Measurements from ENCODE around the gene MIOX. TPM values are rescaled to one million over a fixed set of nuclear protein-coding genes. Genes with fewer than 3 reads are reported as not detected.

MIOX gene
- total RNA-seq (not detected), polyA plus RNA-seq (not detected)

- DNase-seq (no peak), ATAC-seq (ENCODE audit: low read depth in 2 of 2) (no peak)
- no peak within 1 kb of the TSS for H3K27ac ChIP-seq (ENCODE audit: insufficient read depth, low read length, poor library complexity, severe bottlenecking)
- H3K27ac Mint-ChIP-seq = no peak within 1 kb of the TSS
- H3K4me1 Mint-ChIP-seq = peaks cover 0 to 11% (median 6%) of the 10 kb centered on the region in 4 donors
- peaks cover 10% of the 10 kb centered on the region for H3K27me3 Mint-ChIP-seq
- H3K36me3 Mint-ChIP-seq = no peaks in the 10 kb centered on the region
- peaks cover 17% of the 10 kb centered on the region for H3K4me1 ChIP-seq (ENCODE audit: control insufficient read depth, insufficient read depth, low read length, poor library complexity, severe bottlenecking)
- no peaks in the 10 kb centered on the region for H3K36me3 ChIP-seq (ENCODE audit: control insufficient read depth, insufficient read depth, low read length)
- no peaks in the 10 kb centered on the region for H3K9me3 ChIP-seq (ENCODE audit: control insufficient read depth in 2 of 2, low read length in 2 of 2)
- H3K4me3 Mint-ChIP-seq = peak within 1 kb of the TSS in 2 of 4 donors; percentile 21 to 58
- H3K27me3 ChIP-seq (ENCODE audit: control insufficient read depth, insufficient read depth, low read length) = no peaks in the 10 kb centered on the region
- no peaks in the 10 kb centered on the region for H3K9me3 Mint-ChIP-seq
- H3K4me3 ChIP-seq (ENCODE audit: low read depth, low read length) = no peak within 1 kb of the TSS
Measured at GRCh38 chr22:50486561-50487289, at the start of gene MIOX. Gene MIOX (plus strand): TSS chr22:50486859. CDS start chr22:50486898, 39 bp downstream.

GRCh38 chr22:50437511-50438304 is 49.0 kb upstream of the MIOX start:
- peaks cover 43% of the 10 kb centered on the region for H3K36me3 ChIP-seq (ENCODE audit: control insufficient read depth, insufficient read depth, low read length)
- Mint-ChIP-seq H3K4me3 (no peak overlapping the region), H3K4me1 (peaks cover 0 to 2% (median 0%) of the 10 kb centered on the region in 4 donors), H3K9me3 (no peaks in the 10 kb centered on the region), H3K27me3 (no peaks in the 10 kb centered on the region), H3K36me3 (peaks cover 6% of the 10 kb centered on the region), H3K27ac (no peak overlapping the region)
- no peaks in the 10 kb centered on the region for H3K4me1 ChIP-seq (ENCODE audit: control insufficient read depth, insufficient read depth, low read length, poor library complexity, severe bottlenecking)
- H3K27ac ChIP-seq (ENCODE audit: insufficient read depth, low read length, poor library complexity, severe bottlenecking) = no peak overlapping the region
- no peaks in the 10 kb centered on the region for H3K9me3 ChIP-seq (ENCODE audit: control insufficient read depth in 2 of 2, low read length in 2 of 2)
- ATAC-seq (ENCODE audit: low read depth in 2 of 2) (no peak), DNase-seq (no peak)
- no peaks in the 10 kb centered on the region for H3K27me3 ChIP-seq (ENCODE audit: control insufficient read depth, insufficient read depth, low read length)
- no peak overlapping the region for H3K4me3 ChIP-seq (ENCODE audit: low read depth, low read length)

GRCh38 chr22:50438305-50439275 is 48.1 kb upstream of the MIOX start:
- Histone ChIP-seq H3K4me1 (ENCODE audit: control insufficient read depth, insufficient read depth, low read length, poor library complexity, severe bottlenecking) (no peaks in the 10 kb centered on the region), H3K27ac (ENCODE audit: insufficient read depth, low read length, poor library complexity, severe bottlenecking) (no peak overlapping the region), H3K4me3 (ENCODE audit: low read depth, low read length) (no peak overlapping the region), H3K36me3 (ENCODE audit: control insufficient read depth, insufficient read depth, low read length) (peaks cover 41% of the 10 kb centered on the region), H3K27me3 (ENCODE audit: control insufficient read depth, insufficient read depth, low read length) (no peaks in the 10 kb centered on the region), H3K9me3 (ENCODE audit: control insufficient read depth in 2 of 2, low read length in 2 of 2) (no peaks in the 10 kb centered on the region)
- Mint-ChIP-seq H3K27me3 (no peaks in the 10 kb centered on the region), H3K36me3 (peaks cover 6% of the 10 kb centered on the region), H3K4me1 (peaks cover 0 to 9% (median 0%) of the 10 kb centered on the region in 4 donors), H3K9me3 (no peaks in the 10 kb centered on the region), H3K4me3 (no peak overlapping the region), H3K27ac (no peak overlapping the region)
- ATAC-seq (ENCODE audit: low read depth in 2 of 2) (no peak), DNase-seq (no peak)

GRCh38 chr22:50439314-50439870 is 47.3 kb upstream of the MIOX start:
- H3K4me1 Mint-ChIP-seq = peaks cover 0 to 12% (median 0%) of the 10 kb centered on the region in 4 donors
- Histone ChIP-seq H3K4me3 (ENCODE audit: low read depth, low read length) (no peak overlapping the region), H3K27ac (ENCODE audit: insufficient read depth, low read length, poor library complexity, severe bottlenecking) (no peak overlapping the region), H3K27me3 (ENCODE audit: control insufficient read depth, insufficient read depth, low read length) (no peaks in the 10 kb centered on the region), H3K4me1 (ENCODE audit: control insufficient read depth, insufficient read depth, low read length, poor library complexity, severe bottlenecking) (no peaks in the 10 kb centered on the region), H3K36me3 (ENCODE audit: control insufficient read depth, insufficient read depth, low read length) (peaks cover 41% of the 10 kb centered on the region), H3K9me3 (ENCODE audit: control insufficient read depth in 2 of 2, low read length in 2 of 2) (no peaks in the 10 kb centered on the region)
- no peaks in the 10 kb centered on the region for H3K9me3 Mint-ChIP-seq
- H3K4me3 Mint-ChIP-seq = no peak overlapping the region
- no peaks in the 10 kb centered on the region for H3K27me3 Mint-ChIP-seq
- peaks cover 6% of the 10 kb centered on the region for H3K36me3 Mint-ChIP-seq
- DNase-seq (no peak), ATAC-seq (ENCODE audit: low read depth in 2 of 2) (no peak)
- peak overlapping the region in 1 of 3 donors; percentile 29 for H3K27ac Mint-ChIP-seq

GRCh38 chr22:50439871-50440331 is 46.8 kb upstream of the MIOX start:
- H3K27me3 ChIP-seq (ENCODE audit: control insufficient read depth, insufficient read depth, low read length) = no peaks in the 10 kb centered on the region
- no peak for ATAC-seq (ENCODE audit: low read depth in 2 of 2)
- H3K36me3 Mint-ChIP-seq = peaks cover 6% of the 10 kb centered on the region
- H3K27ac ChIP-seq (ENCODE audit: insufficient read depth, low read length, poor library complexity, severe bottlenecking) = no peak overlapping the region
- no peaks in the 10 kb centered on the region for H3K27me3 Mint-ChIP-seq
- no peak for DNase-seq
- H3K4me3 Mint-ChIP-seq = peak overlapping the region in 1 of 4 donors; percentile 10
- H3K27ac Mint-ChIP-seq = peak overlapping the region in 1 of 3 donors; percentile 29
- no peaks in the 10 kb centered on the region for H3K9me3 ChIP-seq (ENCODE audit: control insufficient read depth in 2 of 2, low read length in 2 of 2)
- H3K9me3 Mint-ChIP-seq = no peaks in the 10 kb centered on the region
- peaks cover 4% of the 10 kb centered on the region for H3K4me1 ChIP-seq (ENCODE audit: control insufficient read depth, insufficient read depth, low read length, poor library complexity, severe bottlenecking)
- H3K36me3 ChIP-seq (ENCODE audit: control insufficient read depth, insufficient read depth, low read length) = peaks cover 38% of the 10 kb centered on the region
- H3K4me1 Mint-ChIP-seq = peaks cover 0 to 18% (median 0%) of the 10 kb centered on the region in 4 donors
- H3K4me3 ChIP-seq (ENCODE audit: low read depth, low read length) = no peak overlapping the region

- Mint-ChIP-seq H3K9me3 (no peaks in the 10 kb centered on the region), H3K36me3 (no peaks in the 10 kb centered on the region), H3K4me3 (no peak overlapping the region), H3K4me1 (peaks cover 0 to 26% (median 0%) of the 10 kb centered on the region in 4 donors), H3K27me3 (no peaks in the 10 kb centered on the region), H3K27ac (peak overlapping the region in 1 of 3 donors; percentile 9)
- peaks cover 12% of the 10 kb centered on the region for H3K4me1 ChIP-seq (ENCODE audit: control insufficient read depth, insufficient read depth, low read length, poor library complexity, severe bottlenecking)
- DNase-seq = no peak
- no peak overlapping the region for H3K27ac ChIP-seq (ENCODE audit: insufficient read depth, low read length, poor library complexity, severe bottlenecking)
- no peak overlapping the region for H3K4me3 ChIP-seq (ENCODE audit: low read depth, low read length)
- no peaks in the 10 kb centered on the region for H3K9me3 ChIP-seq (ENCODE audit: control insufficient read depth in 2 of 2, low read length in 2 of 2)
- H3K36me3 ChIP-seq (ENCODE audit: control insufficient read depth, insufficient read depth, low read length) = peaks cover 31% of the 10 kb centered on the region
- no peak for ATAC-seq (ENCODE audit: low read depth in 2 of 2)
- H3K27me3 ChIP-seq (ENCODE audit: control insufficient read depth, insufficient read depth, low read length) = no peaks in the 10 kb centered on the region
Measured at GRCh38 chr22:50440544-50441249, 46.0 kb upstream of the MIOX start.

Measured in CD4-positive, CD25-positive, alpha-beta regulatory T cell (primary cell).